ENCODE data around the gene MUTYH. TPM values are rescaled to one million over a fixed set of nuclear protein-coding genes. Genes with fewer than 3 reads are reported as not detected.

The MUTYH gene
- total RNA-seq, 6 donors from 2014 or later, result 10.3 to 105 (median 24.5) TPM

DNA sequence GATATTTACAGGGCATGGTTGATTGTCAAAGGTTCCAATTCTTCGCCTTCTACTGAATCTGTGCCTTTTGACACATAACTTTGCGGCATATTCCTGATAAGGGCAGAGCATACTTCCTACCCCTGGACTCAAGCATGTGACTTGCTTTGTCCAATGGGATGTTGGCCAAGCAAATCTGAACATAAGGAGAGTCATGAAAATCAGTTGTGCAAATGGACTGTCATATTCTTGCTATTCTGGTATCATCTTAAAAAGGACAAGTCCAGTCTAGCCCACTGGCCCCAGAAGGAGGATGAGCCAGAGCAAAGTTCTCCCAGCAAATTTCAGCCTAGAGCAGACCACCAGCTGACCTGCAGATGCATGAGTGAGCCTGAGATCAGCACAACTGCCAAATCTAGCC is 41.0 kb upstream of the MUTYH start:
- no peak for DNase-seq
- no peaks in the 10 kb centered on the region for H3K27me3 ChIP-seq
- H3K4me3 ChIP-seq, result no peak overlapping the region
- H3K36me3 ChIP-seq, result no peaks in the 10 kb centered on the region
- H3K4me1 ChIP-seq, result no peaks in the 10 kb centered on the region
- H3K27ac ChIP-seq, result no peak overlapping the region
- ATAC-seq (ENCODE audit: low FRiP score in 2 of 2), result no peak
- TF ChIP-seq EP300 (IDR thresholded peaks at IDR 0.05) (no peak), POLR2A (IDR thresholded peaks at IDR 0.05) (no peak), POLR2AphosphoS5 (IDR thresholded peaks at IDR 0.05) (no peak), CTCF (IDR thresholded peaks at IDR 0.05) (no peak)
- WGBS, 2 donors, result 94% methylated on average over 2 of the region's 2 CpGs
- no peaks in the 10 kb centered on the region for H3K9me3 ChIP-seq

GRCh38 chr1:45380730-45381129 is 40.5 kb upstream of the MUTYH start:
- H3K4me3 ChIP-seq, result no peak overlapping the region
- H3K36me3 ChIP-seq, result no peaks in the 10 kb centered on the region
- TF ChIP-seq EP300 (IDR thresholded peaks at IDR 0.05) (no peak), POLR2AphosphoS5 (IDR thresholded peaks at IDR 0.05) (no peak), CTCF (IDR thresholded peaks at IDR 0.05) (no peak), POLR2A (IDR thresholded peaks at IDR 0.05) (no peak)
- DNase-seq (no peak), ATAC-seq (ENCODE audit: low FRiP score in 2 of 2) (no peak)
- H3K27ac ChIP-seq, result no peak overlapping the region
- no peaks in the 10 kb centered on the region for H3K4me1 ChIP-seq
- no peaks in the 10 kb centered on the region for H3K9me3 ChIP-seq
- WGBS, 2 donors, result 90 to 91% methylated on average over 1 of the region's 1 CpG
- H3K27me3 ChIP-seq, result no peaks in the 10 kb centered on the region

GRCh38 chr1:45380125-45380524 is 39.9 kb upstream of the MUTYH start:
- Histone ChIP-seq H3K27ac (no peak overlapping the region), H3K36me3 (no peaks in the 10 kb centered on the region), H3K4me3 (no peak overlapping the region), H3K9me3 (no peaks in the 10 kb centered on the region), H3K4me1 (no peaks in the 10 kb centered on the region), H3K27me3 (no peaks in the 10 kb centered on the region)
- TF ChIP-seq EP300 (IDR thresholded peaks at IDR 0.05), result no peak
- TF ChIP-seq CTCF (IDR thresholded peaks at IDR 0.05), result no peak
- no peak for TF ChIP-seq POLR2AphosphoS5 (IDR thresholded peaks at IDR 0.05)
- no peak for TF ChIP-seq POLR2A (IDR thresholded peaks at IDR 0.05)
- ATAC-seq (ENCODE audit: low FRiP score in 2 of 2) (no peak), DNase-seq (no peak)
- 92% methylated on average over 4 of the region's 4 CpGs for WGBS, 2 donors

GRCh38 chr1:45379524-45379923 is 39.3 kb upstream of the MUTYH start:
- H3K27me3 ChIP-seq, result no peaks in the 10 kb centered on the region
- 94 to 97% methylated on average over 6 of the region's 6 CpGs for WGBS, 2 donors
- H3K4me3 ChIP-seq, result no peak overlapping the region
- no peak overlapping the region for H3K27ac ChIP-seq
- H3K36me3 ChIP-seq, result no peaks in the 10 kb centered on the region
- TF ChIP-seq POLR2A (IDR thresholded peaks at IDR 0.05) (no peak), CTCF (IDR thresholded peaks at IDR 0.05) (no peak), POLR2AphosphoS5 (IDR thresholded peaks at IDR 0.05) (no peak), EP300 (IDR thresholded peaks at IDR 0.05) (no peak)
- no peak for DNase-seq
- no peaks in the 10 kb centered on the region for H3K4me1 ChIP-seq
- H3K9me3 ChIP-seq, result no peaks in the 10 kb centered on the region
- no peak for ATAC-seq (ENCODE audit: low FRiP score in 2 of 2)

GRCh38 chr1:45378184-45378583 is 37.9 kb upstream of the MUTYH start:
- no peak for TF ChIP-seq POLR2AphosphoS5 (IDR thresholded peaks at IDR 0.05)
- no peak for TF ChIP-seq EP300 (IDR thresholded peaks at IDR 0.05)
- no peak for TF ChIP-seq POLR2A (IDR thresholded peaks at IDR 0.05)
- no peak for TF ChIP-seq CTCF (IDR thresholded peaks at IDR 0.05)
- DNase-seq (no peak), ATAC-seq (ENCODE audit: low FRiP score in 2 of 2) (no peak)
- Histone ChIP-seq H3K4me3 (no peak overlapping the region), H3K27ac (no peak overlapping the region), H3K9me3 (no peaks in the 10 kb centered on the region), H3K36me3 (no peaks in the 10 kb centered on the region), H3K27me3 (no peaks in the 10 kb centered on the region), H3K4me1 (peaks cover 0 to 6% (median 0%) of the 10 kb centered on the region in 4 donors)

Data from upper lobe of left lung (tissue), 6 donors.